ENCODE data around the gene HSPA2.
"Not testable (repeated sequence)": the region's sequence is repeated elsewhere in the genome, so short reads cannot be mapped to it uniquely, and the experiment has no call there.

HSPA2 gene

DNA sequence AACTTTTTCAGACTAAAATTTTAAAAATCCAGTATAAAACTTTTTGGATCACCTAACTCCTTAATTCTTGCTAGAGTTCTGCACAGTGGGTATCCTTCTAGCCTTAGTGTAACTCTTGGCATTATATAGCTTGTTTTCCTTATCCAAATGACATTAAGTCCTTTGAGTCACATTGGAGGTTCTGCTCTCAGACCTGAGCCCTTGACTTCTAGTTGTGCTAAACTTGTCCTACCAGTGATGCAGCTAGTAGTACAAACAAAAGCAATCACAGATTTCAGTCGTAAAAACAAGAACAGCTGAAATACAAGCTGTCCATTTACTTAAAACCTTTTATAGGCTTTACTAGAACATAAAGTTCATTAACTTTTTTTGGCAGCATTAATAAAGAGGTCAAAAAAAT lies 25.5 kb upstream of the HSPA2 start:
- DNase-seq: no peak

DNA sequence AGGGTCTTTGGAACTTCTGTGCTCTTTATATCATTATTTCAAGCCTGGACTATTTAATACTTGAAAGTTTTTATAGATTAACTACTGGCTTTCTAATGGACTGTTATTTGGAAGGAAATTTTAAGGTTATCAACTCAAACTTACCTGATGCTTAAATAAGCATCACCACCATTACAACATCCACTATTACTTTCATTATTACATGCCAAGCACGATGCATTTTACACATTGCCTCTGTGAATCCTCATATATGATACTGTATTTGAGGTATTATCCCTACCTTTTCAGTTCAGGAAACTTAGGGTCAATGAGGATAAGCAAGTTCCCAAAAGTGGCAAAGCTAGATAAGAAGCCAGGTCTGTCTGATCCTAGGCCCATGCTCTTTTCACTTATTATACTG lies 23.6 kb upstream of the HSPA2 start:
- no peak for DNase-seq

DNA sequence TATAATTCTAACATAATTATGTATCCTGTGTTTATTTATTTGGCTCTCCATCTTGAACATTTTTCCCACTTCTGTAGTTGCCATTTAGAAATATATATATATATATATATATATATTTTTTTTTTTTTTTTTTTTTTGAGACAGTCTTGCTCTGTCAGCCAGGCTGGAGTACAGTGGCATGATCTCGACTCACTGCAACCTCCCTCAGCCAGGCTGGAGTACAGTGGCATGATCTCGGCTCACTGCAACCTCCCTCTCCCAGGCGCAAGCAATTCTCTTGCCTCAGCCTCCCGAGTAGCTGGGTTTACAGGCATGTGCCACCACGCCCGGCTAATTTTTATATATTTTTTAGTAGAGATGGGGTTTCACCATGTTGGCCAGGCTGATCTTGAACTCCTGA lies 22.9 kb upstream of the HSPA2 start:
- DNase-seq: not testable (repeated sequence)

DNA sequence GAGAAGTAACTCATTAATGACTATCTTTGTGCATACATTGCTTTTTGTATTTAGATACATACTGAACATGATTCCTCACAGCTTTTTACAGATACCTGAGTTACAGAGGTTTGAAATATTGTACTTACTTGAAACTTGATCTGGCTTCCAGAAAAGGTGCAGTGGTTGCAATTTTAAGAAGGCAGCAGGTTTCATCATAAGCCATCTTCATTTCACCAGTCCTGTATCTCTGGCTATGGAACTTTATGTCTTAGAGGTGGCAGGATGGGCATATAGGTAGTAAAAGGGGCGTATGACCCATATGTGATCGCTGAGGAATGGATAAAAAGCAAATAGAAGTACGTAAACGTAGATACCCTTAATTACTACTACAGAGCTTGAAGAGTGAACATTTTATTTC lies 22.3 kb upstream of the HSPA2 start:
- no peak for DNase-seq

DNA sequence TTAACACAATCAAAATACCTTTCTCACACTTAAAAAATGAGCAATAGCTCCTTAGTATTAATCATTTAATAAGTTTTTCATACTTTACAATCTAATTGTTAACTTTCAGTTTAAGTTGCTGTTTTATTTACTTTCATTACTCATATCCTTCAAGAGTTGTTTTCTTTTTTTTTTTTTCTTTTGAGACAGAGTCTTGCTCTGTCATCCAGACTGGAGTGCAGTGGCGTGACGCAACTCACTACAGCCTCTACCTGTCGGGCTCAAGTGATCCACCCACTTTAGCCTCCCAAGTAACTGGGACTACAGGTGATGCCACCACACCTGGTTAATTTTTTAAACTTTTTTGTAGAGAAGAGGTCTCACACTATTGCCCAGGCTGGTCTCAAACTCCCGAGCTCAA lies 19.8 kb upstream of the HSPA2 start:
- no peak for DNase-seq

DNA sequence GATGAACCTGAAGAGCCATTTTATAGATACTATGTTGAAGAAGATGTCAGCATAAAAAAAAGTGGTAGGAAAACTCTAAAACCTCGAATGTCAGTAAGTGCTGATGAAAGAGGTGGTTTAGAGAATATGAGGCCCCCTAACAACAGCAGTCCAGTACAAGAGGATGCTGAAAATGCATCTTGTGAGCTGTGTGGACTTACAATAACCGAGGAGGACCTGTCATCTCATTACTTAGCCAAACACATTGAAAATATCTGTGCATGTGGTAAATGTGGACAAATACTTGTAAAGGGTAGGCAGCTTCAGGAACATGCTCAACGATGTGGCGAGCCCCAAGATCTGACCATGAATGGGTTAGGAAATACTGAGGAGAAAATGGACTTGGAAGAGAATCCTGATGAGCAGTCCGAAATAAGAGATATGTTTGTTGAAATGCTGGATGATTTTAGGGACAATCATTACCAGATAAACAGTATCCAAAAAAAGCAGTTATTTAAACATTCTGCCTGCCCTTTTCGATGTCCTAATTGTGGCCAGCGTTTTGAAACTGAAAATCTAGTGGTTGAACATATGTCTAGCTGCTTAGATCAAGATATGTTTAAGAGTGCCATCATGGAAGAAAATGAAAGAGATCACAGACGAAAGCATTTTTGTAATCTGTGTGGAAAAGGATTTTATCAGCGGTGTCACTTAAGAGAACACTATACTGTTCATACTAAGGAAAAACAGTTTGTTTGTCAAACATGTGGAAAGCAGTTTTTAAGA lies 17.8 kb upstream of the HSPA2 start:
- DNase-seq: no peak

DNA sequence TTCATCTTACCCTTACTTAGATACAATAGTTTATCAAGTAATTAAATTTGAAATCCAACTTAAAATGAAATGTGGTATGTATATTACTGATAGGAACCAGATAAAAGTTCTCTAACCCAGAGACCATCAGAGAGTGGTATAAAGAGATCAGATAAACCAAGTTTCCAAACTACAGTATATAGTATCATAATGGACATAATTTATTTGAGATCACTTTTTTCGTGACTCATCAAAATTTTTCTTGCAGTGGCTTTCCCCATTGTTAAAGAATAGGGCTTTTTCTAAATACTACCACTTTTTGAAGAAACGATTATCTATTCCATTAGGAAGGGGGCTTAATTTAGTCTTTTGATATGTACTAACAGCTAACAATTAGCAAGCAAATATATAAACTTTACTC lies 15.2 kb upstream of the HSPA2 start:
- no peak for DNase-seq

DNA sequence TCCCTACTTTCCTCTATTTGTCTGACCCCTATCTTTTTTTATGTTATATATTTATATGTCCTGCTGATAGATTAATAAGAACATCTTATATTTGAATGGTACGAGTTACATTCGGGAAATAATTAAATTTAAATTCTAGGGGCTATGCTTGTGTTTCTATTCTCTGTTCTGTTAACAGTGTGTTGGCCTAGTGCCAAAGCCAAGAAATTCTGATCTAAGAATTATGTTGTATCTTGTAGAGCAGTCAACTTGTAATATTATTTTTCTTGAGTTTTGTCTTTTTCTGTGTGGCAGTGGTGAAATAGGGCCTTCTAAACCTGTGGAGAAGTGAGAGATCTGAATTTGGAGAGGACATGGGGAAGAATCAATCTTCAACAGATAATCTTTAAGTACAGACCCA lies 9.0 kb upstream of the HSPA2 start:
- no peak for DNase-seq

DNA sequence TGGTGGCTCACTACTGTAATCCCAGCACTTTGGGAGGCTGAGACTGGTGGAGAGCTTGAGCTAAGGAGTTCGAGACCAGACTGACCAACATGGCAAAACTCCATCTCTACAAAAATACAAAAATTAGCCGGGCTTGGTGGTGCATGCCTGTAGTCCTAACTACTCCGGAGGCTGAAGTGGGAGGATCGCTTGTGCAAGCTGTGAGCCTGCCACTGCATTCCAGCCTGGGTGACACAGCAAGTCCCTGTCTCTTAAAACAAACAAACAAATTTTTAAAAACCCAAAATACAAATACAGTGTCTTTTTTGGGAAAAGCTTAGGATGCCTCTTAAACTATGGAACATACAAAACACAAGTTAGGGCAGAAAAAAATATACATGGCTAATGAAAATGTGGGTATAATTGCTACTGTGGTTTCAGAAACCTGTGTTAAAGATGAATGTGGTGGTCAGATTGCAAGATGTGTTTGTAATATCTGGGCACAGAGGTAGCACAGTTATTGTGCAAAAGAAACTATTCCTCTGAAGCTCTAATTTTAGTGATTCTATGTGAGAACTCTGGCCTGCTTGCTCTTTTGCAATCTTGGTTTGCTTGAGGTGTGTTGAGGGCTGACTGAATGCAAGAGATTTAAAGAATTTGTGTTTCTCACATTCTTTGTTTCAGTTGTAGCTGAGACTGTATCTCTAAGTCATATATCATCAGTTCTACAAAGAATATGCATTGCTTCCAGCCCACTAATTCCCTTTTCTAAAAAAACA lies 3.9 kb upstream of the HSPA2 start:
- DNase-seq: no peak

DNA sequence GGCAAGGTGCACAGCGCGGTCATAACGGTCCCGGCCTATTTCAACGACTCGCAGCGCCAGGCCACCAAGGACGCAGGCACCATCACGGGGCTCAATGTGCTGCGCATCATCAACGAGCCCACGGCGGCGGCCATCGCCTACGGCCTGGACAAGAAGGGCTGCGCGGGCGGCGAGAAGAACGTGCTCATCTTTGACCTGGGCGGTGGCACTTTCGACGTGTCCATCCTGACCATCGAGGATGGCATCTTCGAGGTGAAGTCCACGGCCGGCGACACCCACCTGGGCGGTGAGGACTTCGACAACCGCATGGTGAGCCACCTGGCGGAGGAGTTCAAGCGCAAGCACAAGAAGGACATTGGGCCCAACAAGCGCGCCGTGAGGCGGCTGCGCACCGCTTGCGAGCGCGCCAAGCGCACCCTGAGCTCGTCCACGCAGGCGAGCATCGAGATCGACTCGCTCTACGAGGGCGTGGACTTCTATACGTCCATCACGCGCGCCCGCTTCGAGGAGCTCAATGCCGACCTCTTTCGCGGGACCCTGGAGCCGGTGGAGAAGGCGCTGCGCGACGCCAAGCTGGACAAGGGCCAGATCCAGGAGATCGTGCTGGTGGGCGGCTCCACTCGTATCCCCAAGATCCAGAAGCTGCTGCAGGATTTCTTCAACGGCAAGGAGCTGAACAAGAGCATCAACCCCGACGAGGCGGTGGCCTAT lies 875 bp downstream of the HSPA2 start:
- no peak for DNase-seq

DNA sequence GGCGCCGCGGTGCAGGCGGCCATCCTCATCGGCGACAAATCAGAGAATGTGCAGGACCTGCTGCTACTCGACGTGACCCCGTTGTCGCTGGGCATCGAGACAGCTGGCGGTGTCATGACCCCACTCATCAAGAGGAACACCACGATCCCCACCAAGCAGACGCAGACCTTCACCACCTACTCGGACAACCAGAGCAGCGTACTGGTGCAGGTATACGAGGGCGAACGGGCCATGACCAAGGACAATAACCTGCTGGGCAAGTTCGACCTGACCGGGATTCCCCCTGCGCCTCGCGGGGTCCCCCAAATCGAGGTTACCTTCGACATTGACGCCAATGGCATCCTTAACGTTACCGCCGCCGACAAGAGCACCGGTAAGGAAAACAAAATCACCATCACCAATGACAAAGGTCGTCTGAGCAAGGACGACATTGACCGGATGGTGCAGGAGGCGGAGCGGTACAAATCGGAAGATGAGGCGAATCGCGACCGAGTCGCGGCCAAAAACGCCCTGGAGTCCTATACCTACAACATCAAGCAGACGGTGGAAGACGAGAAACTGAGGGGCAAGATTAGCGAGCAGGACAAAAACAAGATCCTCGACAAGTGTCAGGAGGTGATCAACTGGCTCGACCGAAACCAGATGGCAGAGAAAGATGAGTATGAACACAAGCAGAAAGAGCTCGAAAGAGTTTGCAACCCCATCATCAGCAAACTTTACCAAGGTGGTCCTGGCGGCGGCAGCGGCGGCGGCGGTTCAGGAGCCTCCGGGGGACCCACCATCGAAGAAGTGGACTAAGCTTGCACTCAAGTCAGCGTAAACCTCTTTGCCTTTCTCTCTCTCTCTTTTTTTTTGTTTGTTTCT lies 1.7 kb downstream of the HSPA2 start:
- DNase-seq: no peak

DNA sequence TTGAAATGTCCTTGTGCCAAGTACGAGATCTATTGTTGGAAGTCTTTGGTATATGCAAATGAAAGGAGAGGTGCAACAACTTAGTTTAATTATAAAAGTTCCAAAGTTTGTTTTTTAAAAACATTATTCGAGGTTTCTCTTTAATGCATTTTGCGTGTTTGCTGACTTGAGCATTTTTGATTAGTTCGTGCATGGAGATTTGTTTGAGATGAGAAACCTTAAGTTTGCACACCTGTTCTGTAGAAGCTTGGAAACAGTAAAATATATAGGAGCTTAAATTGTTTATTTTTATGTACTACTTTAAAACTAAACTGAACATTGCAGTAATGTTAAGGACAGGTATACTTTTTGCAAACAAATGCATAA lies 2.3 kb downstream of the HSPA2 start:
- DNase-seq: no peak

DNA sequence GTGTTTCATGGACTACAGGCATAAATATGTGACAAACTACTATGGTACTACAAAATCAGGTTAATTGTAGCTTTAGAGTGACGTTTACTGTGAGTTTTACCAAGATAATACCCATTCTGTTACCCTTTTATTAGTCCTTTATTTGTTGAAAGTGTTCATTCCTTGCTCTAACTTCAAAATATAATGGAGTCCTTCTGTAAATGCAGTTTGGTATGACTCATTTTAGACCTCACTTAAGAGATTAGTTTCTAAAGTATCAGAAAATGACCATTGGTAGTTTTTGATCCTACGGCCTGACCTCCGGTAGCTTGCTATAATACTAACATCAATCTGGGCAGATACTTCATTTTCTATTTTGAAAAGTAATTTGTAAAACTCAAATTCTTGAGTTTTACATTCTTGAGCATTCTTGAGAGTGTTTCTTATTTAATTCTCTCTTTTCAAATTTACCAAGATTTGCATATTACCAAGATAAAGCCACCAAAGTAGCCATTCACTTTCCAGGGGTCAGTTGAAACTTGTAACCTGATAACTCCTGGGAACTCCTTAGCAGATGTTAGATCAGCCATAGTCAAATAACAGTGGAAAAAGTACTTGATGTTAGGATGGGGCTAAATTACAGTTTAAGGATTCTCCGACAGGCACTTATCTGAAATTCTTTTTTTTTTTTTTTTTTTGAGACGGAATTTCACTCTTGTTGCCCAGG lies 4.2 kb downstream of the HSPA2 start:
- DNase-seq: no peak

DNA sequence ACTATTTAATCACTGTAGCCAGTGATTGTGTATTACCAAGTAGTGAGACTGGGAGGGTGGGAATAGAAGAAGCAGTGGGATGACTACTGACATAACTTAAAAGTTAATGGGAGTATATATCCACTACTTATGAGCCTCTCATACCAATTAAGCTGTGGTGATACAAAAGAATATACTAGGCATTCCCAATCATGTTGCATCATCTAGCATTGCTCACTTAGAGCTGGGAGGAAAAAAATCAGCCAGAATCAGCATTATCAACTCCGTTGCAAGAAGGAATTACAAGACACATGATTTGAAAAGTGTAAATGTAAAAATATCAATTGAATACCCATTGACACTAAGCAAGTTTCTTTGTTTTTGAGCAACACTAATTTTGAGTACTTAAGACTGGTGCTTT lies 8.5 kb downstream of the HSPA2 start:
- no peak for DNase-seq

DNA sequence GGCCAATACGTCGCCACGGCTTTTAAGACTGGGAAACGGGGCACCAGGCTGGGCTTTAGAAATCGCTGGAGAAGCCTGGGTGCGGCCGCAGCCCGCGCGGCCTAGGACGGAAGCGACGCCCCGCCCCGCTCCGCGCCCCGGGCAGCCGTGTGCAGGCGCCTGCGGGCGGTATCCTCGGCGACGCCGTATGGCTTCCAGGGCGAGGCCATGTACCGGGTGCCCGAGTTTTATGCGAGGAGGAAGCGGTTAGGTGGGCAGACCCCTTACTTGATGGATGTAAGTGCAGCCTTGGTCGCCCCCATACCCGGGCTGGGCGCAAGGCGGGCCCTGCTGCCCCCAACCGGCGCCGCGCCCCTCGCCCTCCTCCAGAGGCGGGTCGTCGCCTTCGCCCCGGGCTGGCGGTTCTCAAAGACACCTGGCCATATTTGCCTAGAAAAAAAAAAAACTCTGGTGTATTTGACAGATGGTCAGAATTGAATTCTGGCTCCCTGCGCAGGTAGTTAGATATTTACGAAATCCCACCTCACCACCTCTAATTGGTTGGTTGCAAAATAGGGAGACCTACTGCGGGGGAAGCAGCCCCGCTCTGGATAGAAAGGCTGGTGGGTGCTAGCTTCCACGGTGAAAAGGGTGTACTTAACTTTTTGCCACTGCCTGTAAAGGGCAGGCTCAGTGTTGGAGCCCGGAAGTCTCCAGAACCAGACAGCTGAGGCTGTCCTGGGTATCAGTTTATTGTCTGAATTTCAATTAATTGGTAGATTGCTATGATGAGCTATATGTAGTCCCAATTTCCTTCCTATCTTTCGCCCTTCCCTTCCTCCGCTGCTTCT lies 9.5 kb downstream of the HSPA2 start, which contains the start of gene PPP1R36:
PPP1R36 (plus strand) TSS at position 171 of the 830 bp plus-strand sequence; CDS start at position 208, 37 bp downstream.
- peak; percentile 87 for DNase-seq

DNA sequence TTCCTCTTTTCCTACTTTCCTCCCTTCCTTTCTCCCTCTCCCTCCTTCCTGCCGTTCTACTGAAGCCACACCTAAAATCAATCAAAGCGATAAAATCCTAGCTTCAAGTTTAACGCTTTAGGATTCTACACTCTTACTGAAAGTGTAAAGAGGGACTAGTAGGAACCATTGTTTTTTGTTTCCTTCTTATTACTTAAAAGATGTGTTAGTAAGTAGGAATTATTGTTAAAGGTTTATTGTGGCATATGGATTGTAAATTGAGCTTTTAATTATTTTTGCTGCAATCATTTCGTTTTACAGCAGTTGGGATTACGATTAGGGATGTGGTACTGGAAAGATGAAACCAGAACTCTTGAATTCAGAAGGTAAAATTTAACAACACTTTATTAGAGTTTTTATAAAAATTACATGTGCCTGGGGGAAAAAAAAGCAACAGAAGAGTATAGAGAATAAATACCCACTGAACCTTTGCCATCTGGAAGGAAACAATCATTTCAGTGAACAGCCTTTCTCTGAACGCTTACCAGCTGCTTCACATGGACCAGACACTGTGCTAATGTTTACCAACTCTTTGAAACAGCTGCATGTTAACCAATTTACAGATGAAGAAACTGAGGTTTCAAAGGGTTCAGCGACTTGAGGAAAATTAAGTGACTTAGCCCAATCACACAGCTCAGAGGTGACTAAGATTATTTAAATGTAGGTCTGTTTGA lies 10.2 kb downstream of the HSPA2 start:
- DNase-seq: peak; percentile 65

DNA sequence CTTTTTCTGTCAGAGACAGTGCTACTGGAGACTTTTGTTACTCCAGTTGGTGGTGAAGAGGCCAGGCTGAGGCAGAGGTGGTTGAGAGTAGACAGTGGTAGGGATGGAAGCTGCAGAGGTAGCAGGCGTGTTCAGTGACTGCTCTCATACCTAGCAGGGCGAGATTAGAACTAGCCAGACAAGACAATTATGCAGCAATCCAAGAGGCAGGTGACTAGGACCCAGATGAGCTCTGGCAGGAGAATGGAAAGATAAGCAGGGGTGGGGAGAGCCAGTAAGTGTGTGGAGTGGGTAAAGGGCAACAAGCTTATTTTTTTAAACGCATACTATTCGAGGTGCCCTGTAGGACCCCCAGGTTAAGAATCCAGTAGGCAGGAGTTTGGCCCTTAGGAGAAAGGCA lies 14.0 kb downstream of the HSPA2 start:
- no peak for DNase-seq

DNA sequence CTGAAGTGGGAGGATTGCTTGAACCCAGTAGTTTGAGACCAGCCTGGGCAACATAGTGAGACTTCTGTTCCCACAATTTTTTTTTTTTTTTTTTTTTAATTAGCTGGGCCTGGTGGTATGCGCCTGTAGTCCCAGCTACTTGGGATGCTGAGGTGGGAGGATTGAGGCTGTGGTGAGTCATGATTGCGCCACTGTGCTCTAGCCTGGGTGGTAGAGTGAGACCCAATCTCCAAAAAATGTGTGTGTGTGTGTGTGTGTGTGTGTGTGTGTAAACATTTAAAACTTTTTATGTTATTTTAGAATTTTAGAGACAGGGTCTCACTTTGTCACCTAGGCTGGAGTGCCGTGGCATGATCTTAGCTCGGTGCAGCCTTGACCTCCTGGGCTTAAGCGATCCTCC lies 16.0 kb downstream of the HSPA2 start:
- no peak for DNase-seq

DNA sequence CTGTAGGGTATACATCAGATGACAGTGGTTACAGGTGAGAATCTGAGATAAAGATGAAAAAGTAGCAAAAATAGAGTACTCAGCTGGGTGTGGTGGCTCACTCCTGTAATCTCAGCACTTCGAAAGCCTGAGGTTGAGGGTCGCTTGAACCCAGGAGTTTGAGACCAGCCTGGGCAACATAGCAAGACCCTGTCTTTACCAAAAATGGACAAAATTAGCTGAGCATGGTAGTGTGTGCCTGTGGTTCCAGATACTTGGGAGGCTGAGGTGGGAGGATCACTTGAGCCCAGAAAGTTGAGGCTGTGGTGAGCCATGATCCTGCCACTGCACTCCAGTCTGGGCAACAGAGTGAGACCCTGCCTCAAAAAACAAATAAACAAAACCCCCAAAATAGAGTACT lies 17.7 kb downstream of the HSPA2 start:
- not testable (repeated sequence) for DNase-seq

DNA sequence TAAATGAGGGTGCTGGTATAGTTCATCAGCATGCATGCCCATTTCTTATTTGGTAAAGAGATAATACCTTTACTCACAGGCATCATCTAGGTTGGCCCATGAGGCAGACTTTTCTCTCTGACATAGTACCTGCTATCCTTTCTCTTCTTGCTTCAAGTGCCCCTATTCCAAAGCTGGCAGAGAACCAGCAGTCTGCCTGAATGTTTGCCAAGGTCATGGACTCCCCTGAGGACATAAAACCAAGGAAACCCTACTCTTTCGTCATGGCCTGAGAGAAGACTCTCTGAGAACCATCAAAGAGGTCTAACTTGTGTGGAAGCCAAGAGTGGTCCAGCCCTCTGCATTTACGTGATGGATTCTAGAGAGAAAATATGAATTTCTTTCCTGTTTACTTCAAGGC lies 21.1 kb downstream of the HSPA2 start:
- DNase-seq: no peak

DNA sequence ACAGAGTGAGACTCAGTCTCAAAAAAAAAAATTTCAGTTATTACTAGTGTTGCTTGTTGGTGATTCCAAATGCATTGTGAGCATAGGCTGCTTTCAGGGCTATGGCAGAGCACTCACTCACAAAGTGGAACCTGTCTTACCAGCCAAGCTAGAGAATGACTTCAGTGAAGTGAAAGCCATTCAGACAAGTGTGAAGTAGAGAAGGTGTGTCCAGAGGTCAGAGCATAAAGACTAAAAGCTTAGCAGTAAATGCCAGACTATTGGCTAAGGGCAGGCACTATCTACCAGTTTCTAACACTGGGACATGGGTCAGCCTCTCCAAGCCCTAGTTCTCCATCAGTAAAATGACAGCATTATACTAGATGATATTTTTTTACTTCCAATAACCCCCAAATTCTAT lies 21.9 kb downstream of the HSPA2 start:
- no peak for DNase-seq
